ENCODE results near the gene FOXP1. TPM values are rescaled to one million over a fixed set of nuclear protein-coding genes. Genes with fewer than 3 reads are reported as not detected.
A peak's percentile ranks its signal among the peaks of the same experiment; 100 is the strongest.

FOXP1 gene
- total and polyA plus RNA-seq, 2 of the 13 experiments (the other 11 are each of a cell fraction or from before 2014, with no cell fraction given) = 40.4 to 59.0 TPM

DNA sequence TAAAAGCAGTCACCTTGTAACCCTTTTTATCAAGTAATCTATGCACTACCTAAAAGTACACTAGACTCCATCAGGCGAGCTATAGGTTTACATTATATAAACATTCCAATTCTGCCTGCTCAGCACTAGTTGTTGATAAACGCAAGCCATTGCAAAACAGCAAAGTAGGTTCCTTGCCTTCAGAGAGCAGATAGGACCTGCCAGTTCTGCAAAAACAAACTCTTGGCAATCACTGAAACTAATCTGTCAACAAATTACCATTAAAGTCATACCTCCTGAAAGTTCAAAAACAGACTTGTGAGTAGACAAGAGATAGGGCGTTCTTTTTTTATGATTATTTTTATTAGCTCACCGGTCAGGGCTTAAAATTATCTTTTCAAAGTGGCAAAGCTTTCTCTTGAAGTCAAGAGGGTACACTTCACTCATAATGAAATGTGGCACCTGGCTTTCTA, 392.5 kb downstream of the FOXP1 start:
- Histone ChIP-seq H3K4me3 (replicated peaks in 1 of 3; ENCODE audit: insufficient read depth in 1 of 3, low read depth in 2 of 3, low read length in 3 of 3) (no peak overlapping the region), H3K27me3 (ENCODE audit: control insufficient read depth in 1 of 2, insufficient read depth in 2 of 2, low read length in 2 of 2) (no peaks in the 10 kb centered on the region), H3K9ac (ENCODE audit: insufficient read depth, low read depth, low read length) (no peak overlapping the region), H2AFZ (ENCODE audit: low read length) (no peak overlapping the region), H3K36me3 (replicated peaks in 1 of 2; ENCODE audit: control insufficient read depth in 1 of 2, insufficient read depth in 2 of 2, low read length in 2 of 2) (peaks cover 2 to 5% of the 10 kb centered on the region in 2 experiments; a peak in 2 of 5 replicates), H3K4me2 (ENCODE audit: low read depth, low read length) (no peak overlapping the region), H3K9me3 (ENCODE audit: low read length) (no peaks in the 10 kb centered on the region), H3K27ac (ENCODE audit: extremely low read length, insufficient read depth, low read length) (no peak overlapping the region), H4K20me1 (ENCODE audit: insufficient read depth, low read length) (no peaks in the 10 kb centered on the region), H3K79me2 (ENCODE audit: insufficient read depth, low read length) (no peaks in the 10 kb centered on the region), H3K4me1 (ENCODE audit: insufficient read depth, low read length) (peaks cover 32% of the 10 kb centered on the region)
- ChIA-PET POLR2A (interaction anchor here (1.0 kb wide), 1 partner anchor 18 kb away, joined by 3 read pairs; no protein-coding TSS in a partner anchor), CTCF (ENCODE audit: low intra/inter-chr PET ratio, low total read pairs) (no interaction called here)
- BruUV-seq (replicated peaks) = no TSS peak
- 70% methylated on average over 4 of the region's 4 CpGs for WGBS (ENCODE audit: low lambda C conversion rate)
- intact Hi-C loops (cut with micrococcal nuclease; ENCODE audit: unreplicated experiment) (no loop called here), in situ Hi-C loops (cut with HindIII; ENCODE audit: extremely low pct_ligation_motif_present, low pct_unique_long_range_greater_than_20kb) (no loop called here)
- peak; percentile 56 for ATAC-seq
- DNase-seq (ENCODE audit: low spot score) = peak; percentile 43
- FAIRE-seq = no peak
- TF ChIP-seq ZSCAN12 (CRISPR knock-in tag; IDR thresholded peaks at IDR 0.05) = no peak
- TF ChIP-seq ZNF383 (CRISPR knock-in tag; IDR thresholded peaks at IDR 0.05; ENCODE audit: borderline replicate concordance) = no peak
- no peak for TF ChIP-seq ZNF572 (CRISPR knock-in tag; IDR thresholded peaks at IDR 0.05)
- TF ChIP-seq ZNF557 (CRISPR knock-in tag; IDR thresholded peaks at IDR 0.05) = no peak
- TF ChIP-seq, protein P1, sequence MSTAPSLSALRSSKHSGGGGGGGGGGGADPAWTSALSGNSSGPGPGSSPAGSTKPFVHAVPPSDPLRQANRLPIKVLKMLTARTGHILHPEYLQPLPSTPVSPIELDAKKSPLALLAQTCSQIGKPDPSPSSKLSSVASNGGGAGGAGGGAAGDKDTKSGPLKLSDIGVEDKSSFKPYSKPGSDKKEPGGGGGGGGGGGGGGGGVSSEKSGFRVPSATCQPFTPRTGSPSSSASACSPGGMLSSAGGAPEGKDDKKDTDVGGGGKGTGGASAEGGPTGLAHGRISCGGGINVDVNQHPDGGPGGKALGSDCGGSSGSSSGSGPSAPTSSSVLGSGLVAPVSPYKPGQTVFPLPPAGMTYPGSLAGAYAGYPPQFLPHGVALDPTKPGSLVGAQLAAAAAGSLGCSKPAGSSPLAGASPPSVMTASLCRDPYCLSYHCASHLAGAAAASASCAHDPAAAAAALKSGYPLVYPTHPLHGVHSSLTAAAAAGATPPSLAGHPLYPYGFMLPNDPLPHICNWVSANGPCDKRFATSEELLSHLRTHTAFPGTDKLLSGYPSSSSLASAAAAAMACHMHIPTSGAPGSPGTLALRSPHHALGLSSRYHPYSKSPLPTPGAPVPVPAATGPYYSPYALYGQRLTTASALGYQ (CRISPR knock-in tag; IDR thresholded peaks at IDR 0.05) = no peak
- no peak for TF ChIP-seq ZNF138 (CRISPR knock-in tag; IDR thresholded peaks at IDR 0.05; ENCODE audit: low read depth)
- no peak for TF ChIP-seq PRDM4 (CRISPR knock-in tag; IDR thresholded peaks at IDR 0.05; ENCODE audit: borderline replicate concordance)
- TF ChIP-seq, protein P2, sequence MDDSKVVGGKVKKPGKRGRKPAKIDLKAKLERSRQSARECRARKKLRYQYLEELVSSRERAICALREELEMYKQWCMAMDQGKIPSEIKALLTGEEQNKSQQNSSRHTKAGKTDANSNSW (CRISPR knock-in tag; IDR thresholded peaks at IDR 0.05; ENCODE audit: borderline replicate concordance) = no peak
- TF ChIP-seq, protein P3, sequence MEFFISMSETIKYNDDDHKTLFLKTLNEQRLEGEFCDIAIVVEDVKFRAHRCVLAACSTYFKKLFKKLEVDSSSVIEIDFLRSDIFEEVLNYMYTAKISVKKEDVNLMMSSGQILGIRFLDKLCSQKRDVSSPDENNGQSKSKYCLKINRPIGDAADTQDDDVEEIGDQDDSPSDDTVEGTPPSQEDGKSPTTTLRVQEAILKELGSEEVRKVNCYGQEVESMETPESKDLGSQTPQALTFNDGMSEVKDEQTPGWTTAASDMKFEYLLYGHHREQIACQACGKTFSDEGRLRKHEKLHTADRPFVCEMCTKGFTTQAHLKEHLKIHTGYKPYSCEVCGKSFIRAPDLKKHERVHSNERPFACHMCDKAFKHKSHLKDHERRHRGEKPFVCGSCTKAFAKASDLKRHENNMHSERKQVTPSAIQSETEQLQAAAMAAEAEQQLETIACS (CRISPR knock-in tag; IDR thresholded peaks at IDR 0.05) = no peak
- TF ChIP-seq RORA (CRISPR knock-in tag; IDR thresholded peaks at IDR 0.05) = no peak
- TF ChIP-seq CEBPG (CRISPR knock-in tag; IDR thresholded peaks at IDR 0.05) = peak; percentile 44; the same call in 1 of the 2 replicates
- TF ChIP-seq MED1 (CRISPR knock-in tag; IDR thresholded peaks at IDR 0.05) = peak; percentile 25; the same call in 1 of the 2 replicates
- TF ChIP-seq ZBTB7A (CRISPR knock-in tag; IDR thresholded peaks at IDR 0.05) = no peak
- TF ChIP-seq ZFYVE20 (CRISPR knock-in tag; IDR thresholded peaks at IDR 0.05; ENCODE audit: borderline replicate concordance, low read depth) = no peak
- TF ChIP-seq CEBPB (IDR thresholded peaks at IDR 0.05; ENCODE audit: borderline replicate concordance, low read depth, low read length) = peak; percentile 33; the same call in 1 of the 2 replicates
- no peak for TF ChIP-seq TBX3 (IDR thresholded peaks at IDR 0.05; ENCODE audit: borderline replicate concordance)
- TF ChIP-seq ATF1 (CRISPR knock-in tag; IDR thresholded peaks at IDR 0.05) = no peak
- TF ChIP-seq ZNF883 (CRISPR knock-in tag; IDR thresholded peaks at IDR 0.05; ENCODE audit: not compliant biosample characterization) = no peak
- no peak for TF ChIP-seq ZNF775 (CRISPR knock-in tag; IDR thresholded peaks at IDR 0.05; ENCODE audit: borderline replicate concordance)
- TF ChIP-seq GTF3A (CRISPR knock-in tag; conservative IDR thresholded peaks at IDR 0.05) = no peak
- no peak for TF ChIP-seq ZNF354B (CRISPR knock-in tag; IDR thresholded peaks at IDR 0.05)
